NT2/D1 (cell line): Measurements from ENCODE around the gene DOCK1.

Experiments
- SUZ12 ChIP-seq: IDR thresholded peaks from 2 replicates; pipeline ENCODE4 v1.6.1; 2011; ENCODE audit not compliant: insufficient read length, insufficient read depth; ENCODE audit errors: extremely low read depth
- ZNF274 ChIP-seq: IDR thresholded peaks from 2 replicates; pipeline ENCODE4 v1.6.1; 2011; ENCODE audit warnings: mild to moderate bottlenecking, low read depth, low read length

- TF ChIP-seq ZNF274 (no peak), SUZ12 (no peak)
These were observed 39.0 kb downstream of the DOCK1 start for GRCh38 chr10:126944191-126944590.
